HEK293 (cell line): ENCODE results near the gene FADS6.

ENCODE experiments used
- CTCF ChIA-PET: fragments of 350-600 bp; formaldehyde crosslinking; extraction: SDS; loops from one replicate; lab custom pipeline; 2021; ENCODE audit warnings: antibody characterized with exemption; lab: Yijun Ruan, JAX
- POLR2A ChIA-PET: fragments of 300-600 bp; formaldehyde crosslinking; extraction: SDS; loops from one replicate; lab custom pipeline; 2020; ENCODE audit warnings: antibody characterized with exemption, inconsistent platforms; lab: Yijun Ruan, JAX
- H3K27ac ChIP-seq: fragments of 200-500 bp; sonication (Bioruptor generic); 2 replicates; pipeline ENCODE4 v1.5.1; 2014; ENCODE audit warnings: low read depth, low read length, control low read depth, inconsistent platforms; ENCODE audit errors: extremely low read depth
- H3K36me3 ChIP-seq, 2 experiments: fragments of 200-500 bp in 1 of 2; sonication (Bioruptor generic) in 1 of 2; 1 replicate in 1 of 2; 2 replicates in 1 of 2; pipeline ENCODE4 v1.5.1; 2014 to 2017; ENCODE audit warnings: inconsistent platforms in 2 of 2, low read length in 2 of 2; ENCODE audit not compliant: control insufficient read depth in 2 of 2, insufficient read depth in 1 of 2
- H3K4me1 ChIP-seq: fragments of 200-500 bp; sonication (Bioruptor generic); 2 replicates; pipeline ENCODE4 v1.5.1; 2014; ENCODE audit warnings: mild to moderate bottlenecking, low read length, inconsistent platforms; ENCODE audit not compliant: control insufficient read depth, insufficient read depth
- H3K4me3 ChIP-seq: 2 replicates; pipeline ENCODE4 v1.5.1; 2011; ENCODE audit warnings: low read depth, mild to moderate bottlenecking, control low read depth, low read length, moderate library complexity
- H3K9me3 ChIP-seq: fragments of 200-500 bp; sonication (Bioruptor generic); 2 replicates; pipeline ENCODE4 v1.5.1; 2014; ENCODE audit warnings: low read depth, low read length, inconsistent platforms; ENCODE audit not compliant: control insufficient read depth, insufficient read depth
- EGR2 ChIP-seq: fragments of 450-650 bp; formaldehyde crosslinking; IDR thresholded peaks from 2 replicates; pipeline ENCODE4 v1.5.1; 2016; ENCODE audit warnings: low read depth, missing biosample characterization, missing genetic modification characterization
- GFI1B ChIP-seq: fragments of 450-650 bp; formaldehyde crosslinking; IDR thresholded peaks from 2 replicates; pipeline ENCODE4 v1.5.1; 2016; ENCODE audit warnings: missing biosample characterization, missing genetic modification characterization
- GLI2 ChIP-seq: fragments of 450-650 bp; formaldehyde crosslinking; IDR thresholded peaks from 2 replicates; pipeline ENCODE4; 2017; ENCODE audit warnings: missing biosample characterization, missing genetic modification characterization, low read depth, borderline replicate concordance
- IKZF3 ChIP-seq: fragments of 450-650 bp; IDR thresholded peaks from 2 replicates; pipeline ENCODE4 v1.5.0; 2018; ENCODE audit warnings: missing biosample characterization, mild to moderate bottlenecking, missing genetic modification characterization, moderate library complexity
- SP2 ChIP-seq: fragments of 450-650 bp; formaldehyde crosslinking; IDR thresholded peaks from 2 replicates; pipeline ENCODE4 v1.5.1; 2016; ENCODE audit warnings: missing biosample characterization, missing genetic modification characterization
- ZBTB1 ChIP-seq: fragments of 450-650 bp; formaldehyde crosslinking; IDR thresholded peaks from 2 replicates; pipeline ENCODE4 v1.5.1; 2016; ENCODE audit warnings: missing biosample characterization, missing genetic modification characterization
- ZEB2 ChIP-seq: fragments of 450-650 bp; formaldehyde crosslinking; IDR thresholded peaks from 2 replicates; pipeline ENCODE4 v1.5.1; 2016; ENCODE audit warnings: missing biosample characterization, missing genetic modification characterization
- ZFHX2 ChIP-seq: fragments of 450-650 bp; formaldehyde crosslinking; conservative IDR thresholded peaks from 2 replicates; pipeline ENCODE4 v1.5.1; 2016; ENCODE audit warnings: missing biosample characterization, missing genetic modification characterization
- ZFP41 ChIP-seq: fragments of 450-650 bp; formaldehyde crosslinking; IDR thresholded peaks from 2 replicates; pipeline ENCODE4 v1.5.1; 2016; ENCODE audit warnings: missing biosample characterization, missing genetic modification characterization, borderline replicate concordance
- ZNF121 ChIP-seq: fragments of 450-650 bp; formaldehyde crosslinking; IDR thresholded peaks from 2 replicates; pipeline ENCODE4 v1.5.1; 2016; ENCODE audit warnings: missing biosample characterization, missing genetic modification characterization
- ZNF16 ChIP-seq: fragments of 450-650 bp; formaldehyde crosslinking; IDR thresholded peaks from 2 replicates; pipeline ENCODE4 v1.5.1; 2016; ENCODE audit warnings: low read depth, missing biosample characterization, missing genetic modification characterization
- ZNF169 ChIP-seq: fragments of 450-650 bp; formaldehyde crosslinking; IDR thresholded peaks from 2 replicates; pipeline ENCODE4 v1.5.1; 2016; ENCODE audit warnings: missing biosample characterization, missing genetic modification characterization
- ZNF175 ChIP-seq: fragments of 450-650 bp; formaldehyde crosslinking; IDR thresholded peaks from 2 replicates; pipeline ENCODE4 v1.5.1; 2016; ENCODE audit warnings: missing biosample characterization, missing genetic modification characterization
- ZNF184 ChIP-seq: fragments of 450-650 bp; IDR thresholded peaks from 2 replicates; pipeline ENCODE4 v1.5.1; 2018; ENCODE audit warnings: missing biosample characterization, mild to moderate bottlenecking, missing genetic modification characterization
- ZNF366 ChIP-seq: fragments of 450-650 bp; formaldehyde crosslinking; conservative IDR thresholded peaks from 2 replicates; pipeline ENCODE4 v1.5.1; 2016; ENCODE audit warnings: missing biosample characterization, missing genetic modification characterization
- ZNF37A ChIP-seq: fragments of 450-650 bp; IDR thresholded peaks from 2 replicates; pipeline ENCODE4 v1.5.1; 2018; ENCODE audit warnings: missing biosample characterization, missing genetic modification characterization
- ZNF558 ChIP-seq: fragments of 450-650 bp; formaldehyde crosslinking; IDR thresholded peaks from 2 replicates; pipeline ENCODE4 v1.5.1; 2016; ENCODE audit warnings: missing biosample characterization, missing genetic modification characterization
- ZNF571 ChIP-seq: fragments of 450-650 bp; formaldehyde crosslinking; IDR thresholded peaks from 2 replicates; pipeline ENCODE4 v1.5.0; 2017; ENCODE audit warnings: missing biosample characterization, missing genetic modification characterization
- ZNF585B ChIP-seq: fragments of 450-650 bp; formaldehyde crosslinking; IDR thresholded peaks from 2 replicates; pipeline ENCODE4 v1.5.1; 2016; ENCODE audit warnings: missing biosample characterization, missing genetic modification characterization
- ZNF600 ChIP-seq: fragments of 450-650 bp; formaldehyde crosslinking; IDR thresholded peaks from 2 replicates; pipeline ENCODE4 v1.5.1; 2016; ENCODE audit warnings: missing biosample characterization, missing genetic modification characterization
- ZNF677 ChIP-seq: fragments of 450-650 bp; IDR thresholded peaks from 2 replicates; pipeline ENCODE4 v1.5.0; 2018; ENCODE audit warnings: missing biosample characterization, mild to moderate bottlenecking, missing genetic modification characterization, moderate library complexity

FADS6 gene

DNA sequence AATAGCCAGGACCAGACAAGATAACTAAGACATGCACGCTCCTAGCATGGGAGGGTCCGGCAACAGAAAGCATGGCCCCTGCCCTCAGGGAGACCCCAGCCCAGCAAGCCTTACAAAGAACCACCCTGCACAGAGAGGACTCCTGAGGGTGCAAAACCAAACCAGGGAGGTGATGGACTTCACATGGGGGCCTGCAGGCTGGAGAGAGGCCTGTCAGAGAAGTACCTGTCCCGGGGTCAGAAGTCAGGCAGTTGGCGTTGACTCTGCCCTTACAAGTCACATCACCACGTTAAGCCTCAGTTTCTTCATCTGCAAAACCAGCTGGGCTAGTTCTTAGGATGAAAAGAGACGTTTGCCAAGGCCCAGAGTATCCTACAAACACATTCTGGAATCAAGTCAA lies 35.4 kb upstream of the FADS6 start:
- no peaks in the 10 kb centered on the region for H3K36me3 ChIP-seq
- no peak overlapping the region for H3K27ac ChIP-seq
- H3K9me3 ChIP-seq: no peaks in the 10 kb centered on the region
- no peaks in the 10 kb centered on the region for H3K4me1 ChIP-seq
- H3K4me3 ChIP-seq: no peak overlapping the region
- CTCF ChIA-PET: no interaction called here
- POLR2A ChIA-PET: no interaction called here
- TF ChIP-seq ZNF600 (0 out of 2 replicates have a peak, but pooled peaks have one; percentile 13), ZNF16 (tag by site-specific recombination) (no peak), ZNF558 (no peak)

DNA sequence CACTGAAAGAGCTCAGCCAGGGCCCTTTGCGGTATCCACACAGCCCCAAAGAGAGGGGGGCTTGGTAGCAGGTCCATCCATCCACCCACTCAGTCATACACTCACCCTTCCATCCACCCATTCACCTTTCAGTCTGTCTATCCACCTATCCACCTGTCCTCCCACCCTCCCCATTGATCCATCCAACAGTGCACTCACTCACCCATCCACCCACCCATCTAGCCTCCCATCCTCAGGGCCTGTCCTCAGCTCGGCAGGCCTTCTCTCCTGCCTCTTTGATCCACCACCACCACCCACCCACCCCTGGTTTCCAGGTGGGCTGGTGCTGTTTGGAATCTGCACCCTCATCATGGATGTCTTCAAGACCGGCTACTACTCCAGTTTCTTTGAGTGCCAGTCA lies 31.8 kb upstream of the FADS6 start:
- H3K9me3 ChIP-seq: no peaks in the 10 kb centered on the region
- no peak overlapping the region for H3K4me3 ChIP-seq
- ChIA-PET POLR2A (interaction anchor here (0.7 to 1.4 kb wide), 3 partner anchors 47 to 364 kb away, joined by 3 to 4 read pairs (median 3); partner anchors contain the start of genes FDXR and SLC25A19), CTCF (interaction anchor here (0.7 to 6.3 kb wide), 10 partner anchors 12 to 176 kb away, joined by 3 to 69 read pairs (median 3); no protein-coding TSS in a partner anchor)
- H3K36me3 ChIP-seq: peaks cover 0 to 2% of the 10 kb centered on the region in 2 experiments; a peak in 1 of 3 replicates
- H3K27ac ChIP-seq: no peak overlapping the region
- TF ChIP-seq ZFHX2 (tag by site-specific recombination) (peak; percentile 88), ZNF175 (no peak), SP2 (tag by site-specific recombination) (peak; percentile 11; the same call in 1 of the 2 replicates), ZNF585B (tag by site-specific recombination) (peak; percentile 71), EGR2 (tag by site-specific recombination) (peak; percentile 93), ZNF169 (tag by site-specific recombination) (no peak), ZNF366 (tag by site-specific recombination) (0 out of 2 replicates have a peak, but pooled peaks have one; percentile 13)
- H3K4me1 ChIP-seq: no peaks in the 10 kb centered on the region

DNA sequence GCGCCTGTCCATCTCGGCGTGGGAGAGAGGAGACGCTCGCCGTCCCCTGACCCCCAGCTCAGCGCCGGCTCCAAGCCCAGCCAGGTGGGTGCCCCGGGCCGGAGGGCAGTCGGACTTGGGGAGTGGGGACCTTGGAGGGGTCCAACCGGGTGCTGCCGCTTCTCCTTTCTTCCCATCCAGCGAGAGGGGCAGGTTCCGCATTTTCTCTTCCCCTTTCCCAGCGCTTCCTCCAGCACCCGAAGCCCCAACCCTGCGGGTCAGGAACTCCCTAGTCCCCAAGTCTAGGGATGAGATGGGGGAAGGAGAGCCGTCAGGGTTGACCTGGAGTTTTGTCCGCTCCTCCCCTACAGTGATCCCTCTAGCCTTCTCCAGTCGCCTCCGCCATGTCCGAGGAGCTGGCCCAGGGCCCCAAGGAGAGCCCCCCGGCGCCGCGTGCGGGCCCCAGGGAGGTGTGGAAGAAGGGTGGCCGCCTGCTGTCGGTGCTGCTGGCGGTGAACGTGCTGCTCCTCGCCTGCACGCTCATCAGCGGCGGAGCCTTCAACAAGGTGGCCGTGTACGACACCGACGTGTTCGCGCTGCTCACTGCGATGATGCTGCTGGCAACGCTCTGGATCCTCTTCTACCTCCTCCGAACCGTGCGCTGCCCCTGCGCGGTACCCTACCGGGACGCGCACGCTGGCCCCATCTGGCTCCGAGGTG lies 31.0 kb upstream of the FADS6 start, which contains the start of gene OTOP2:
Gene OTOP2 (plus strand): TSS at position 24 of the 699 bp plus-strand sequence. CDS start 360 bp downstream, at position 384.
- ChIA-PET CTCF (interaction anchor here (0.6 to 6.3 kb wide), 22 partner anchors 9 to 269 kb away, joined by 3 to 69 read pairs (median 3); no protein-coding TSS in a partner anchor), POLR2A (interaction anchor here (1.0 to 2.5 kb wide), 3 partner anchors 33 to 51 kb away, joined by 3 to 8 read pairs (median 4); partner anchors contain the start of gene FDXR)
- H3K9me3 ChIP-seq: no peaks in the 10 kb centered on the region
- no peaks in the 10 kb centered on the region for H3K4me1 ChIP-seq
- H3K27ac ChIP-seq: no peak within 1 kb of the TSS
- TF ChIP-seq ZNF571 (tag by site-specific recombination) (no peak), ZEB2 (tag by site-specific recombination) (no peak), ZNF37A (tag by site-specific recombination) (no peak), ZNF121 (tag by site-specific recombination) (no peak), GFI1B (tag by site-specific recombination) (no peak), ZNF169 (tag by site-specific recombination) (no peak), ZNF184 (tag by site-specific recombination) (no peak), ZBTB1 (tag by site-specific recombination) (no peak), IKZF3 (tag by site-specific recombination) (no peak), GLI2 (tag by site-specific recombination) (no peak), ZNF677 (no peak), ZFP41 (no peak)
- H3K4me3 ChIP-seq: peak within 1 kb of the TSS; percentile 37
- peaks cover 0 to 5% of the 10 kb centered on the region in 2 experiments; a peak in 1 of 3 replicates for H3K36me3 ChIP-seq
